Stimulated activated CD8-positive, alpha-beta memory T cell treated with anti-CD3 and anti-CD28 coated beads, Interleukin-15, amount 100 ng/mL, for 48 hours (primary cell): Measurements from ENCODE around the gene XYLT1.

Experiments used
- DNase-seq, 2 donors: peaks; one replicate each; pipeline ENCODE4 v3.0.0-alpha.2; 2020; ENCODE audit warnings: low read depth in 2 of 2

XYLT1 gene

DNA sequence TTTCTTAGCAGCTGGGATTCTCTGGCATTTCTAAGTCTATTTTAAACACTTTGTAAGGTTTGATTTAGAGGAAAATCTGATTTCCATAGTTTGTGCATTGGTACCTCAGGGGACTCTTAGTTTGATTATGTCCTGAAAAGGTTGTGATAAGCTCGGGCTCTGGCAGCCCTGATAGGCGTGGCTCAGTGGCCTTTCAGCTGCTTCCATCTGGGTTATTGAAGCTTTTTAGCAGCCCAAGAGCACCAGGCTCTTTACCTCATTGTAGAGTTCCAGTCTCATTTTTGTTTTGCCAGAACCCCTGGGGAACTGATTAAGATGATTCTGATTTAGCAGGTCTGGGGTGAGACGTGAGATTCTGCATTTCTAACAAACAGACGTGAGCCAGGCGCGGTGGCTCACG, 412.3 kb downstream of the XYLT1 start:
- DNase-seq: no peak

DNA sequence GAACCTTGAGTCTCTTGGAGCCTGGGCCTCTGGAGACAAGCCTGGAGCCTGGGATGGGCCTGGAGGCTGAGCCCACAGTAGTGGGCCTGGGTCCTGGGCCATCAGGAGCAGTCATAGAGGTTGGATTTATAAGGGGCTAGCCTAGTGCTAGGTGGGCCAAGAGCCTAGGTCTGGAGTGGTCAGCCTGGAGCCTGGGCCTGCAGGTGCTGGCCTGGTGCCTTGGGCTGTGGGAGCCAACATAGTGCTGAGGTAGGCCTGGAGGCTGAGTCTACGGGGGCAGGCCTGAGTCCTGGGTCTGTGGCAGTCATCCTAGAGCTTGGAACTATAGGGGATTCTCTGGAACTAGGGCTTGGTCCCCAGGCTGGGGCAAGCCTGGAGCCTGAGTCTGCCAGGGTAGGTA, 414.1 kb downstream of the XYLT1 start:
- DNase-seq: no peak

DNA sequence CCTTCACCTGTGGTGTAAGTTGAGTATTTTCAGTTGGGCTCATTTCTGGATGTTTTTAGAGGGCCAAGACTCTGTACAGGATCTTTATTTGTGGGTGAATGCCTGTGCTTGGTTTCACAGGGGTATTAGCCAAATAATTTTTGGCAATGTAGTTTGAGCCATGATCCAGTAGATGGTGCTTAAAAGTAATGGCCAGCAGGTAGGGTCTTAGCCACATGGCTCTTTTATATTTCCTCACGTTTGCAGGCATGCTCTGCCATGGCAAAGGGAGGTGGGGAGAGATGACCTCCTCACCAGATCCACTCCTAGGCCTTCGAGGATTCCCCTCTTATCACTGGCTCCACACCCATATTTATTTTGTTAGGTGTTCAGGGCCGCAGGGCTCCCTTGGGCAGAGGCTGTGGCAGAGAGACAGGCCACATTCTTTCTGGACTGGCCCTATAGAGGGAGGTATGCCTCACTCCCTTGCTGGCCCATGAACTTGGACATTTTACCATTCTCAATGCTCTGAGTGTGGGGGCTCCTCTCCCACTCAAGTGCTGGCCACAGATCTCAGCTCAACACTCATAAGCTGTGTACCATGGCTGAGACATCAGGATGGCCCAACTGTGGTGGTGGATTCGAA, 417.1 kb downstream of the XYLT1 start:
- DNase-seq: no peak
